ENCODE results near the gene MORN5.

DNA sequence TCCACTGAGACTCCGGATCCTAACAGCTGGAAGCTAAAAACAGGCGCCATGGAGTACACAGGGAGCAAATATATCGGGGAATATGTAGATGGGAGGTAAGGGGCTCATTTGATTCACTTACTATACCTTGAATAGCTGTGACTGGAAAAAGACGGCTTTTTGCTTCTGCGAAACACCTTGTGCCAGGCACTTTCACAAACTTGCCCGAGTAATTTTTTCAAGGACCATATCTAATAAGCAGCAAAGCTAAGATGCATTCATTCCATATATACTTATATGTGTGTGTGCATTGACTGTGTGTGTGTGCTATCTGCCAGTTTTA, 178 bp downstream of the MORN5 start:
- peak; percentile 4 for TF ChIP-seq POLR2A (IDR thresholded peaks at IDR 0.05; ENCODE audit: low read length)
- no peak for TF ChIP-seq GATA1 (IDR thresholded peaks at IDR 0.05; ENCODE audit: low read depth, low read length)
